GM18873 (cell line): ENCODE data around the gene CD101.

Experiments
- ATAC-seq: cut with Tn5 transposase; IDR thresholded peaks from one replicate; pipeline ENCODE4 v1.9.1; 2021; ENCODE audit warnings: mild to moderate bottlenecking, moderate library complexity, moderate number of reproducible peaks; ENCODE audit not compliant: unreplicated experiment, low FRiP score

The CD101 gene

GRCh38 chr1:117044217-117044616, 42.7 kb downstream of the CD101 start:
- no peak for ATAC-seq

GRCh38 chr1:117045644-117046043, 44.1 kb downstream of the CD101 start:
- no peak for ATAC-seq

DNA sequence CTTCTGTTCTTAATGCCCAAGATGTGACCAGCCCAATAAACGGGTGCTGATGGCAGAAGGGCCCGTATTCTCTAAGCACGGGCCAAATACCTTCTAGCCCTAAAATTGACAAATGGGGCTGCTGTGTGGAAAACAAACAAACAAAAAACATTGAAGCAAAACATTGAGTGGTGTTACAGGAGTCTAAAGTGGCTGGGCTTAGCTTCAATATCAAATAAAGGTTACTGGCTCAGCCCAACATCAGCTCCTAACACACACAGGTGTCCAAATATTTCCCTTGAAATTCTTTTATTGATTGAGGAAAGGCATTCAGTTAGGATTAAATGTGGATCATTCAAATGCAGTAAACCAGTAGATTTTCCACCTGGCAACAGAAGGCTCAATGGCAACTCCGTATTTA, 45.2 kb downstream of the CD101 start:
- ATAC-seq, result no peak

DNA sequence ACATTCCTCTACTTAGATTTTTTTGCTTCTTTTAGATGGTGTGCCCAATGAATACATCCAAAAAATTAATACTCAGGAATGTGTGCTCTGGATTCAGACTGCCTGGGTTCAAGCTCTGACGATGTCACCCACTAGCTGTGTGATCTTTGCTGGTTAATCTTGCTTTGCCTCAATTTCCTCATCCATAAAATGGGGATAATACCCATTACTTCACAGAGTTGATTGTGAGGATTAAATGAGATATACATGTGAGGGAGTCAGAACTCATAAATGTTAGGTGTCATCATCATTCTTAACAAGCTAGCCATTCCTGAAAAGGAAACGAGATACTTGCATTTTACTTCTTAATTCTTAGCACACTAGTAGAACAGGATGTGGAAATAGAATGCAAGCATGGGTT, 45.7 kb downstream of the CD101 start:
- no peak for ATAC-seq

GRCh38 chr1:117049857-117050256, 48.3 kb downstream of the CD101 start:
- no peak for ATAC-seq

DNA sequence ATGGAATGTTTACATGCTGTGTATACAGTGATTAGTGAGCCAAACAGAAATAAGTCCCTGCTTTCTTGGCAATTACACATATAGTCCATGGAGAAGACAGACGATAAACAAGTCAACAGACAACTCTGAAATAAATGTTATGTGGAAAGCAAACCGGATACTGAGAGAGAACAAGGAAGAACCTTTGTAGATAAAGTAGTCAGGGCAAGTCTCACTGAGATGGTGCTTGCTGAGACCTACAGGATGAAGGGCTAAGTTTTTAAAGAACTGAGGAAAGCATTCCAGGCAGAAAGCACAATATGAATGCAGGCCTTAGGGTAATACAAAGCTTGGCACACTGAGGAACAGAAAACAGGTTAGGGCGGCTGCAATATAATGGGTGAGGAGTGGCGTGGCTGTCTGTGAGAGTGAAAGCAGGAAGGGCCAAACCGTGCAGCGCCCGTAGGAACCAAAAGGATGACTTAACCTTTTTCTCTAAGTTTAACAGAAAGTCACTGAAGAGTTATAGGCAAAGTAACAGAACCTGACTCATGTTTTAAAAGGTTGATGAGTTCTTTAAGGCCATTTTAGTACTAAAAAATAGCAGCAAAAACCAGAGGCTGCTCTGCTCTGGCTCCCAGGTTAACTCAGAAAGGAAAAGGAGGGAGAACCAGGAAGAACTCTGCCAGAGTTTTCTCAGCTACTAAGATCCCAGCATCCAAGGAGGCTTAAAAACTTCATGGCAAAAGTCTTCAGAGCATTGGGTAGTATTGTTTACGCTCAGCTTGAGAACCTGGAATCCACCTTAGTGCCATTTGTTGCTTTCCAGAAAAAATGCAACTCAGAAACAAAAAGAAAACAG, 49.9 kb downstream of the CD101 start:
- peak; percentile 55 for ATAC-seq

DNA sequence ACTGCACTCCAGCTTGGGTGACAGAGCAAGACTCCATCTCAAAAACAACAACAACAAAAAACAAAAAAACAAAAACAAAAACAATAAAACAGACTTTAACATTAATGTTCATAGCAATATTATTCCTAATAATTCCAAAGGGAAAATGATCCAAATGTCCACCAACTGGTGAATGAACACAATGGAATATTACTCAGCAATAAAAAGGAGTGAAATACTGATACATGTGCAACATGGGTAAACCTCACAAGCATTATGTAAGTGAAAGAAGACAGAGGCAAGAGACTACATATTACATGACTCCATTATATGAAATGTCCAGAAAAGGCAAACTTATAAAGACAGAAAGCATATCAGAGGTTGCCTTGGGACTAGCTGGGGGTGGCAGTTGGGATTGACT, 52.5 kb downstream of the CD101 start:
- ATAC-seq, result no peak

- ATAC-seq, result no peak
These were observed 57.2 kb downstream of the CD101 start for GRCh38 chr1:117058810-117059209.

GRCh38 chr1:117059334-117059677, 57.7 kb downstream of the CD101 start:
- peak; percentile 25 for ATAC-seq

GRCh38 chr1:117059678-117060440, 58.3 kb downstream of the CD101 start, which contains the start of gene TTF2:
TTF2 (plus strand) TSS chr1:117060326; CDS start chr1:117060347, 21 bp downstream.
- ATAC-seq, result peak; percentile 98

DNA sequence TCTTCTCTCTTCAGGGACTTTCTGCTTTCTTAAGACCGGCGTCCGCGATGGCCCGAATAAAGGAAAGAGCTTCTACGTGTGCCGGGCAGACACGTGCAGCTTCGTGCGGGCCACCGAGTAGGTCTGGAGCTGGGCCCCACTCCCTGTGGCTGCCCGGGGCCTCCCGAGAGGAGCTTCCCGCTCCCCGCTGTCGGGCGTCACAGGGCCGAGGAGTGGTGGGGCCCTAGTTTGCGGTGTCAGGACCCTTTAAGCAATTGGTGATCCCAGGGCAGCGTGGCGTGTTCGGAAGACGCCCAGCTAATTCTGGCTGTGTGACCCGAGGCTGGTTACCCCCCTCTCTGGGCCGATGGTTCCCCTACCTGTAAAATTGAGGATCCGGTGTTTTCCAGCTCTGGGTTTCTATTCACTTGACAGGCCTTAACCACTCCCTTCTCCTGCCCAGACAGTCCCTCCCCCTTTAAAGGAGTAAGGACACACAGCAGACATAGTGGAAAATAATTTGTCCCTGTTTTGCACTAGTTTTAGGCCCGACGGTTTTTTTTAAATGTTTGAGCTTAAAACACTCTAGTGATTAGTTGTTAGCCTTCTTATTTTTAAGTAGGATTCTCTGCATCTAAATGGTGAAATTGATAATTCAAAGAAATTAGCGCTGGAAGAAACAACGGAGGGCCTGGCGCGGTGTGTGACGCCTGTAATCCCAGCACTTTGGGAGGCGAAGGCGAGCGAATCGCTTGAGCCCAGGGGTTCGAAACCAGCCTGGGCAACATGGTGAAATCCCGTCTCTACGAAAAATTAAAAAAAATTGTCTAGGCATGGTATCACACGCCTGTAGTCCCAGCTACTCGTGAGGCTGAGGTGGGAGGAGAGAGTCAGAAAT, 59.1 kb downstream of the CD101 start:
- no peak for ATAC-seq

GRCh38 chr1:117061986-117062415, 60.4 kb downstream of the CD101 start:
- peak; percentile 33 for ATAC-seq

- ATAC-seq, result no peak
These were observed 64.8 kb downstream of the CD101 start for GRCh38 chr1:117066367-117066766.

- ATAC-seq, result no peak
These were observed 66.2 kb downstream of the CD101 start for GRCh38 chr1:117067533-117068370.

DNA sequence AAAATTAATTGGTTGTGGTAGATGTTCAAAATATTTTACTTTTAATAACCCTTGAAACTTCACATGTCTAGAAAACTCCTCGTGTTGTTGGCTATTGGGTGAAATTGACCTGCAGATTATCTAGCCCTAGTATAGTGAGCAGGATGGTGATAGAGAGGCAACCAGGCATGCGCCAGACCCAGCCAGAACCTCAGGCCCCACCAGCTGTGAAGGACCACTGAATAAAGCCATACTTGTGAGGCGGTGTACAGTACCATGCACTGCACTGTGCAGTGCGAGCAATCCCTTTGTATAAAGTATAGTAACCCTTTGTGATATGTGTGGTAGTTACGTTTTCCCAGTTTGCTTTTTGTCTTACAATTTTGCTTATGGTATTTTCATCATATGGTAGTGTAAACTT, 67.0 kb downstream of the CD101 start:
- no peak for ATAC-seq

DNA sequence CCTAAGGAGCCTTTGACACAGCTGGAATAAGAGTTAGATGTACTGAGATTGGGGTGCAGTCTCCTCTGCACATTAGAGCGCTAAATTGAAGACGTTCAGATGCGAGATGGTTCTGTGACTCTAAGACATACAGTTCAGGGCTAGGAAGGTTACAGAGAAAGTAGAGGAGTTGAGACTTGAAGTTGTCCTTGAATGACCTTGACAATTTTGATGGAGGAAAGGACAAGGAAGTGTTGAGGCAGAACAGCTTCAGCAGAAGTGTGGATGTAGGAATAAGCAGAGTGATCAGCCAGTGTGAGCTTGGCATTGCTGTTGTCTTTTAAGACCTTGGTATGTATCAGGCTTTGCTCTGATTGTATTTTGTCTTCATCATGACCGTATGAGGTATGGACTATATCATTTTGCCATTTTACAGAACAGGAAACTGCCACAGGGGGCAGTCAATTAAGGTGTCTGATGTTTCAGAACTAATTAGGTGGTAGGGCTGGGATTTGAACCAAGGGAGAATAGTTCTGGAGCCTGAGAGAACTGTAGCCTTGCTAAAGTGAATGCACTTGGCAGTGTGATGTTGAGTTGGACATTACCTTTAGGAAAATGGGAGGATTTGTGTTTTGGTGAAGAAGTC, 67.8 kb downstream of the CD101 start:
- ATAC-seq, result no peak

DNA sequence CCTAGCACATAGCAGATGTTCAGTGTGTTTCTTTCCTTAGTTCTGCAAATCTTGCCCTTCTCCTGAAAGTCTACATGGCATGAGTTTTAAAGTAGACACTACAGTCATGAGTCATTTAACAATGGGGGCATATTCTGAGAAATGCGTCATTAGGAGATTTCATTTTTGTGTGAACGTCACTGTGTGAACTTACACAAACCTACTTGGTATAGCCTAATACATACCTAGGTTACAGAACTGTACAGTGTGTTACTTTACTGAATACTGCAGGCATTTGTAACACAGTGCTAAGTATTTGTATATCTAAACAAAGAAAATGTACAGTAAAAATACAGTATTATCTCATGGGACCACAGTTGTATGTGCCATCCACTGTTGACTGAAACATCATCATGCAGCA, 68.6 kb downstream of the CD101 start:
- ATAC-seq, result peak; percentile 58

DNA sequence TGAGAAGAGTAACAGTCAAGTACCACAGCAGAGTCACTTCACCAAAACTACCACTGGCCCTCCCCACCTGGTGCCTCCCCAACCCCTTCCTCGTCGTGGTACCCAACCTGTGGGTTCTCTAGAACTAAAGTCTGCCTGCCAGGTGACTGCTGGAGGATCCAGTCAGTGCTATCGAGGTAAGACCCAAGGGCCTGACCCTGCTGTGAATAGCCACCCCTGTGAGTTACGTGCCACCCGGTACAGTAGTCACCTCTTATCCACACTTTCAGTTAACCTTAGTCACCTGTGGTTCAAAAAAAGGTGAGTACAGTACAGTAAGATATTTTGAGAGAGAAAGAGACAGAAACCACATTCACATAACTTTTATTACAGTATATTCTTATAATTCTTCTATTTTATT, 75.1 kb downstream of the CD101 start:
- no peak for ATAC-seq

DNA sequence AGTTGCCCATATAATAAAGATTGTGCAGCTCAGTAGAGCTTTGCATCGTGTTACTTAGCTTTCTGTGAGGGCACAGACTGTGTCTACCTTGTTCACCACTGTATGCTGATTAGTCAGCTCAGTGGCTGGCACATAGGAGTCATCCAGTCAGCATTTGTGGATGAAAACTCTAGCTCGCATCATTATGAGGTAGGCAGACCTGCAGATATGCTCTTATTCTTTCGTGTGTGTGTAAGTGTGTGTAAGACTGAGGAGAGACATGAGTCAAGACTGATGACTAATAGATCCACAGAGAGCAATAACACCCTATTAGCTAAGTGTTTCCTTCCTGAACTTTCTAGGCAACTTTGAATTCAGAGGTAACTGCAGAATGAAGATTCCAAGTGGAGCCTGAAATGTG, 75.7 kb downstream of the CD101 start:
- no peak for ATAC-seq
